ENCODE measurements around the gene ASAP3. TPM values are rescaled to one million over a fixed set of nuclear protein-coding genes. Genes with fewer than 3 reads are reported as not detected.

Gene ASAP3
- total RNA-seq, 1 donor from 2014 or later = 36.4 TPM

DNA sequence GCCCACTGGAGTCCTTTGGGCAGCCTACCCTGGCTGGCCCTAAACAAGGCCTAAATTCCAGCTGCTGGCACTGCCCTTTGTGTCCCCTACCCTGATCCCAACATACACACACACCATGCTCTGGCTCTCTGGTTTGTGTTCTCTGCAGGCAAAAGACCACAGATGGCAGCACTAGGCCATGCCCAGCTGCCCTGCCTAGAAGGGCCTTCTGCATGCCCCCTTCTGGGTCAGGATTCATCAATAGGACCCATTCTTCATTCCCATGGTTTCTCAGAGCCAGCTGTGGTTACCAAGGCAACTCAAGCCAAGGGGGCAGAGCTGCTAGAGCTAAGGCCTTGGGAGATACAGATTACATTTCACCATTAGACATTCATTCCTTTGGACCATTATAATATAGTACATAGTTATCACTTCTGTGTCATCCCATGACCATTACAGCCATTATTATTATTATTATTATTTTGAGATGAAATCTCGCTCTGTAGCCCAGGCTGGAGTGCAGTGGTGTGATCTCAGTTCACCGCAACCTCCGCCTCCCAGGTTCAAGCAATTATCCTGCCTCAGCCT, 17.5 kb downstream of the ASAP3 start:
- H3K27me3 Mint-ChIP-seq (ENCODE audit: unreplicated experiment) = peaks cover 4% of the 10 kb centered on the region
- H3K36me3 Mint-ChIP-seq (ENCODE audit: low read depth, unreplicated experiment) = no peaks in the 10 kb centered on the region

DNA sequence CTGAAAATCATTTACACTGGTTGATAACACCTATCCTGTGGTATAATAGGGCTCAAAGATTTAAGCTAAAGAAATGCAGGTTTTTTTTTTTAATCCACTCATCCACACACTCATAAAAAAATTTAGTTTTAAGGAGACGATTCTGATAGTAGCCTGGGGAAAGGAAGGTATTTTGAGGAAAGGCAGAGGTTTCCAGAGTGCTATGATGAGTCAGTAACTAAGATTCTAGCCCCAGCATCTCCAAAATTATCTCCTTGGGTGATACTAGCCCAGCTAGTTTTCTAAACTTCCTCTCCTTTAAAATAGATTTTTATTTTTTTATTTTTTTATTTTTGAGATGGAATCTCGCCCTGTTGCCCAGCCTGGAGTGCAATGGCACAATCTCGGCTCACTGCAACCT, 20.7 kb downstream of the ASAP3 start:
- DNase-seq (ENCODE audit: low spot score) = no peak
- peaks cover 2% of the 10 kb centered on the region for H3K27me3 Mint-ChIP-seq (ENCODE audit: unreplicated experiment)
- H3K4me3 Mint-ChIP-seq (ENCODE audit: unreplicated experiment) = no peak overlapping the region
- no peak overlapping the region for H3K27ac Mint-ChIP-seq (ENCODE audit: unreplicated experiment)
- no peaks in the 10 kb centered on the region for H3K4me1 Mint-ChIP-seq (ENCODE audit: unreplicated experiment)
- H3K36me3 Mint-ChIP-seq (ENCODE audit: low read depth, unreplicated experiment) = no peaks in the 10 kb centered on the region
- no peaks in the 10 kb centered on the region for H3K9me3 Mint-ChIP-seq (ENCODE audit: unreplicated experiment)
- no peak for TF ChIP-seq CTCF (IDR thresholded peaks at IDR 0.05; ENCODE audit: unreplicated experiment)

More for the DNA sequence above, 17.5 kb downstream of the ASAP3 start:
- H3K9me3 Mint-ChIP-seq (ENCODE audit: unreplicated experiment) = no peaks in the 10 kb centered on the region
- peaks cover 6% of the 10 kb centered on the region for H3K4me1 Mint-ChIP-seq (ENCODE audit: unreplicated experiment)
- H3K4me3 Mint-ChIP-seq (ENCODE audit: unreplicated experiment) = no peak overlapping the region
- no peak for DNase-seq (ENCODE audit: low spot score)
- TF ChIP-seq CTCF (IDR thresholded peaks at IDR 0.05; ENCODE audit: unreplicated experiment) = no peak
- no peak overlapping the region for H3K27ac Mint-ChIP-seq (ENCODE audit: unreplicated experiment)

DNA sequence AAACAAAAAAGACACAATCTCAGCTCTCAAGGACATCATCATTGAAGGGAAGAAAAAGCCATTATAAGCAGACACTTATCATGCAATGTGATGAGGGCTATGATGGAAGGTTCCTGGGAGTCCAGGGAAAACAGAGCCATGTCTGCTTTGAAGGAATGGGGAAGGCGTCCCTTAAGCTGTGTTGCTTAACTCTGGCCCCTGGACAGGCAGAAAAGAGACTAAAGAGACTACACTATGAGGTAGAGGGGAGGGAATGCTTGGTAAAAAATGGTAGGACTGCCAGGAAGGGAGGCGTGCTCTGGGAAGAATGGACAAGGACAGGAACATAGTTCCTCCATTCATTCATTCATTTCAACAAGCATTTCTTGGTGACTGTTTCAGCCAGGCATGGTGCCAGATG, 21.2 kb downstream of the ASAP3 start:
- no peaks in the 10 kb centered on the region for H3K4me1 Mint-ChIP-seq (ENCODE audit: unreplicated experiment)
- H3K9me3 Mint-ChIP-seq (ENCODE audit: unreplicated experiment) = no peaks in the 10 kb centered on the region
- no peaks in the 10 kb centered on the region for H3K36me3 Mint-ChIP-seq (ENCODE audit: low read depth, unreplicated experiment)
- H3K27ac Mint-ChIP-seq (ENCODE audit: unreplicated experiment) = no peak overlapping the region
- peaks cover 2% of the 10 kb centered on the region for H3K27me3 Mint-ChIP-seq (ENCODE audit: unreplicated experiment)
- no peak for DNase-seq (ENCODE audit: low spot score)
- TF ChIP-seq CTCF (IDR thresholded peaks at IDR 0.05; ENCODE audit: unreplicated experiment) = no peak
- H3K4me3 Mint-ChIP-seq (ENCODE audit: unreplicated experiment) = no peak overlapping the region

DNA sequence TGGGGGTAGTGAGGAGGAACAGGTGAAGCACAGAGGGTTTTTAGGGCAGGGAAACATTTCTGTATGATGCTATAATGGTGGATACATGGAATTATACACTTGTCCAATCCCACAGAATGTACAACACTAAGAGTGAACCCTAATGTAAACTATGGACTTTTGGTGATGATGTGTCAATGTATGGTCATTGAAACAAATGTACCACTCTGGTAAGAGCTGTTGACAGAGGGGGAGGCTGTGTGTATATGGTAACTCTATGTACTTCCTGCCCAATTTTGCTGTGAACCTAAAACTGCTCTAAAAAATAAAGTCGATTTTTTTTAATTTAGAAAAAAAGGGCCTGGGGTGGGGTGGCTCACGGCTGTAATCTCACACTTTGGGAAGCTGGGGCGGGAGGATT, 22.9 kb downstream of the ASAP3 start:
- TF ChIP-seq CTCF (IDR thresholded peaks at IDR 0.05; ENCODE audit: unreplicated experiment) = no peak
- no peaks in the 10 kb centered on the region for H3K36me3 Mint-ChIP-seq (ENCODE audit: low read depth, unreplicated experiment)
- H3K27ac Mint-ChIP-seq (ENCODE audit: unreplicated experiment) = no peak overlapping the region
- DNase-seq (ENCODE audit: low spot score) = no peak
- no peaks in the 10 kb centered on the region for H3K9me3 Mint-ChIP-seq (ENCODE audit: unreplicated experiment)
- peaks cover 4% of the 10 kb centered on the region for H3K27me3 Mint-ChIP-seq (ENCODE audit: unreplicated experiment)
- peak overlapping the region; percentile 42 for H3K4me3 Mint-ChIP-seq (ENCODE audit: unreplicated experiment)
- H3K4me1 Mint-ChIP-seq (ENCODE audit: unreplicated experiment) = no peaks in the 10 kb centered on the region

- Mint-ChIP-seq H3K4me1 (ENCODE audit: unreplicated experiment) (no peaks in the 10 kb centered on the region), H3K27me3 (ENCODE audit: unreplicated experiment) (peaks cover 4% of the 10 kb centered on the region), H3K4me3 (ENCODE audit: unreplicated experiment) (peak overlapping the region; percentile 42), H3K9me3 (ENCODE audit: unreplicated experiment) (no peaks in the 10 kb centered on the region), H3K36me3 (ENCODE audit: low read depth, unreplicated experiment) (no peaks in the 10 kb centered on the region), H3K27ac (ENCODE audit: unreplicated experiment) (no peak overlapping the region)
- TF ChIP-seq CTCF (IDR thresholded peaks at IDR 0.05; ENCODE audit: unreplicated experiment) = no peak
- DNase-seq (ENCODE audit: low spot score) = no peak
Observed at GRCh38 chr1:23460519-23460918, 23.5 kb downstream of the ASAP3 start.

Measured in endothelial cell (in vitro differentiated cells).